C4-2B (cell line): Measurements from ENCODE around the gene NCCRP1.

Experiments
- H3K27ac ChIP-seq: fragments of 450-650 bp; 2 replicates; pipeline ENCODE4 v1.5.1; 2017
- CTCF ChIP-seq: fragments of 450-650 bp; conservative IDR thresholded peaks from 2 replicates; pipeline ENCODE4 v1.5.1; 2017; ENCODE audit warnings: mild to moderate bottlenecking
- ZFX ChIP-seq: fragments of 450-650 bp; IDR thresholded peaks from 2 replicates; pipeline ENCODE4 v1.6.1; 2017

Gene NCCRP1

GRCh38 chr19:39183104-39183503 lies 13.7 kb upstream of the NCCRP1 start:
- TF ChIP-seq ZFX (no peak), CTCF (no peak)
- no peak overlapping the region for H3K27ac ChIP-seq

- no peak for TF ChIP-seq ZFX
- TF ChIP-seq CTCF, result no peak
Observed at GRCh38 chr19:39186391-39186790, 10.4 kb upstream of the NCCRP1 start.

GRCh38 chr19:39187552-39187943 lies 9.2 kb upstream of the NCCRP1 start:
- TF ChIP-seq CTCF (peak; percentile 70; the same call in 1 of the 2 replicates), ZFX (no peak)
- no peak overlapping the region for H3K27ac ChIP-seq

More at GRCh38 chr19:39186391-39186790, 10.4 kb upstream of the NCCRP1 start:
- H3K27ac ChIP-seq, result no peak overlapping the region

GRCh38 chr19:39188960-39189359 lies 7.8 kb upstream of the NCCRP1 start:
- H3K27ac ChIP-seq, result no peak overlapping the region
- TF ChIP-seq CTCF (no peak), ZFX (no peak)

- TF ChIP-seq CTCF (no peak), ZFX (no peak)
Observed at GRCh38 chr19:39190768-39191167, 6.0 kb upstream of the NCCRP1 start.

GRCh38 chr19:39192846-39193245 lies 3.9 kb upstream of the NCCRP1 start:
- no peak overlapping the region for H3K27ac ChIP-seq
- no peak for TF ChIP-seq CTCF
- TF ChIP-seq ZFX, result no peak

More at GRCh38 chr19:39190768-39191167, 6.0 kb upstream of the NCCRP1 start:
- no peak overlapping the region for H3K27ac ChIP-seq

GRCh38 chr19:39193803-39194202 lies 3.0 kb upstream of the NCCRP1 start:
- TF ChIP-seq CTCF (no peak), ZFX (no peak)
- H3K27ac ChIP-seq, result no peak overlapping the region
